Body of pancreas (tissue), 4 donors: ENCODE results near the gene SLC45A2. TPM values are rescaled to one million over a fixed set of nuclear protein-coding genes. Genes with fewer than 3 reads are reported as not detected.

Source experiments
- ATAC-seq: fragments of 150-250 bp; one replicate; pipeline ENCODE4 v1.9.1; 2016
- DNase-seq, 4 donors: peaks; one replicate each; pipeline ENCODE4 v3.0.0-alpha.2; 2019
- H3K27ac ChIP-seq, 4 donors: fragments of 200-600 bp; sonication (generic); 1 replicate in 3 of 4; 2 replicates in 1 of 4; pipeline versions ENCODE4 v1.5.1 to v1.6.1; 2016 to 2019; ENCODE audit warnings: mild to moderate bottlenecking in 1 of 4, mixed read lengths in 1 of 4, moderate library complexity in 1 of 4
- H3K27me3 ChIP-seq, 2 donors: fragments of 200-600 bp; sonication (generic); one replicate each; pipeline ENCODE4 v1.6.0; 2016; ENCODE audit warnings: mild to moderate bottlenecking in 1 of 2
- H3K36me3 ChIP-seq, 2 donors: fragments of 200-600 bp; sonication (generic); replicated peaks in 1 of 2; 2 replicates each; pipeline ENCODE4 v1.5.1; 2016; ENCODE audit warnings: low read depth in 2 of 2; ENCODE audit not compliant: insufficient read depth in 1 of 2
- H3K4me1 ChIP-seq: fragments of 200-600 bp; sonication (generic); one replicate; pipeline ENCODE4 v1.6.0; 2016
- H3K4me3 ChIP-seq, 2 donors: fragments of 200-600 bp; sonication (generic); 1 replicate in 1 of 2; 2 replicates in 1 of 2; pipeline ENCODE4 v1.5.1; 2016 to 2019
- H3K9me3 ChIP-seq, 3 donors: fragments of 200-600 bp; sonication (generic); 1 replicate in 2 of 3; 2 replicates in 1 of 3; pipeline ENCODE4 v1.5.1; 2016
- CTCF ChIP-seq, 7 experiments: fragments of 450-650 bp in 4 of 7; fragments of 200-600 bp in 3 of 7; sonication (generic) in 3 of 7; IDR thresholded peaks; one replicate each; pipeline ENCODE4 v1.5.1; 2016 to 2019; ENCODE audit warnings: antibody characterized with exemption in 7 of 7
- POLR2A ChIP-seq, 3 donors: fragments of 450-650 bp; IDR thresholded peaks; one replicate each; pipeline ENCODE4 v1.6.1; 2016; ENCODE audit warnings: antibody characterized with exemption in 3 of 3, mild to moderate bottlenecking in 2 of 3
- WGBS, 2 donors: methylation state at CpG; one replicate each; pipeline ENCODE4 v1.1.5; 2017; 5-methylcytosine and 5-hydroxymethylcytosine counted together
- intact Hi-C: fragments of 100-400 bp; cut with DNase I; formaldehyde crosslinking; loops from one replicate; pipeline ENCODE4 v1.15.1; 2023
- small RNA-seq: library from RNA; depleted of rRNA; stranded (forward); fragments of <200 nt; gene quantifications from one replicate; pipeline ENCODE3, GENCODE V24; 2016
- total RNA-seq, 2 donors: library from RNA; depleted of rRNA; stranded (reverse); fragments of >200 nt; gene quantifications; one replicate each; pipeline ENCODE4 v1.1.0, GENCODE V29; 2016

Gene SLC45A2
- total RNA-seq, 2 donors from 2014 or later: not detected

GRCh38 chr5:33905381-33905780 lies 79.1 kb downstream of the SLC45A2 start:
- ATAC-seq: no peak
- TF ChIP-seq POLR2A (IDR thresholded peaks at IDR 0.05) (no peak), CTCF (IDR thresholded peaks at IDR 0.05) (no peak)
- 80 to 88% methylated on average over 1 of the region's 1 CpG for WGBS, 2 donors

GRCh38 chr5:33903118-33903517 lies 81.4 kb downstream of the SLC45A2 start:
- no peaks in the 10 kb centered on the region for H3K4me1 ChIP-seq
- H3K9me3 ChIP-seq: peaks cover 0 to 18% (median 0%) of the 10 kb centered on the region in 3 donors
- intact Hi-C loops: no loop called here
- no peak overlapping the region for H3K27ac ChIP-seq
- no peaks in the 10 kb centered on the region for H3K27me3 ChIP-seq
- TF ChIP-seq CTCF (IDR thresholded peaks at IDR 0.05): no peak
- no peak for TF ChIP-seq POLR2A (IDR thresholded peaks at IDR 0.05)
- 73% methylated on average over 2 of the region's 2 CpGs for WGBS, 2 donors
- DNase-seq: no peak
- H3K36me3 ChIP-seq: no peaks in the 10 kb centered on the region
- ATAC-seq: no peak
- H3K4me3 ChIP-seq: no peak overlapping the region

More at GRCh38 chr5:33905381-33905780, 79.1 kb downstream of the SLC45A2 start:
- Histone ChIP-seq H3K27me3 (no peaks in the 10 kb centered on the region), H3K4me1 (no peaks in the 10 kb centered on the region), H3K4me3 (no peak overlapping the region), H3K27ac (no peak overlapping the region), H3K9me3 (peaks cover 0 to 18% (median 0%) of the 10 kb centered on the region in 3 donors), H3K36me3 (no peaks in the 10 kb centered on the region)
- no peak for DNase-seq
- intact Hi-C loops: no loop called here

GRCh38 chr5:33901156-33901555 lies 83.3 kb downstream of the SLC45A2 start:
- WGBS, 2 donors: 47 to 50% methylated on average over 1 of the region's 1 CpG
- H3K36me3 ChIP-seq: no peaks in the 10 kb centered on the region
- intact Hi-C loops: no loop called here
- peaks cover 0 to 5% (median 0%) of the 10 kb centered on the region in 3 donors for H3K9me3 ChIP-seq
- H3K4me1 ChIP-seq: no peaks in the 10 kb centered on the region
- no peaks in the 10 kb centered on the region for H3K27me3 ChIP-seq
- TF ChIP-seq POLR2A (IDR thresholded peaks at IDR 0.05) (no peak), CTCF (IDR thresholded peaks at IDR 0.05) (no peak)
- no peak for DNase-seq
- no peak overlapping the region for H3K27ac ChIP-seq
- ATAC-seq: no peak
- no peak overlapping the region for H3K4me3 ChIP-seq

Small RNA genes within 50 kb of the gene (small RNA-seq; reads per million reads assigned to genes)
- gene AC139783.1: not detected

Other genes with a start within 250 kb of the SLC45A2 start
- gene ADAMTS12, start 92.7 kb downstream of the SLC45A2 start, total RNA-seq: 1 to 10 TPM; 2.3 to 8.9 TPM
- not detected for gene RXFP3, start 48.3 kb downstream of the SLC45A2 start, total RNA-seq
- gene AMACR, start 23.4 kb upstream of the SLC45A2 start, total RNA-seq: 1 to 10 TPM; 5.4 to 7.3 TPM
- 1 to 10 TPM in 1 of 2 donors, under 1 TPM in 1; 0.99 to 8.3 TPM for gene C1QTNF3, start 58.5 kb upstream of the SLC45A2 start, total RNA-seq